ENCODE measurements around the gene TMEM243. TPM values are rescaled to one million over a fixed set of nuclear protein-coding genes. Genes with fewer than 3 reads are reported as not detected.

The TMEM243 gene
- total RNA-seq, 2 experiments from 2014 or later: 70.1 to 72.9 TPM

GRCh38 chr7:87178320-87178719 is 41.2 kb downstream of the TMEM243 start:
- CTCF ChIA-PET: no interaction called here

GRCh38 chr7:87173471-87173870 is 46.1 kb downstream of the TMEM243 start:
- ChIA-PET POLR2A (interaction anchor here (1.7 kb wide), 1 partner anchor 21 kb away, joined by 5 read pairs; the partner anchor contains the start of gene DMTF1), CTCF (no interaction called here)

More at GRCh38 chr7:87178320-87178719, 41.2 kb downstream of the TMEM243 start:
- POLR2A ChIA-PET: no interaction called here

DNA sequence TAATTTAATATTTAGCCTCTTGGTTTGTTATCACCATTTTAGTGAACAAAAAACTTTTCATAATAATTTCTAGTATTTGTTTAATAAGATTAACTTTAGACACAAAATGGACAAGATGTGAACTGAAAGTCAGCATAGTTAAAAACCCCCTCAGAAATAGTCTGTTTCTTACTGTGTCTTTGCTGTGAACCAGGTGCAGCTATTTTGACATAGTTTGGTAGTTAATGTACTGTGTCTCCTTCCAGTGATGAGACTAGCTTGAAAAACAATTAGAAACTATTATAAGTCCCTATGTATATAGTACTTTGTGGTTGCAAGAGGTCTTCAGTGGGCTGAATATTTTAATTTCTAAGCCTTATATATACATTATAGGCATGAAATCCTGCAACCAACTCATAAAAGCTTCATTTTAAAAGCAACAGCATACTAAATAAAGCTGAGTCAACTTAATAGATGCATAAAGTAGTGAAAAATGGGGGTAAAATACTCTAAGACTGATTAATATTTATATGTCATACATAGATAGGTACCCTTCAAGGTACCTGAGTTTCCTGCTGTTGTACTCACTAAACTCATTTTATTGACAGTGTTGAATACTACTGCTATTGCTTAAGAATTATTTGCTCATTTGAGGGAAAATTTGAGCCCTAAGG is 48.1 kb downstream of the TMEM243 start:
- POLR2A ChIA-PET: interaction anchor here (1.8 kb wide), 1 partner anchor 19 kb away, joined by 4 read pairs; the partner anchor contains the start of gene DMTF1

GRCh38 chr7:87170828-87171227 is 48.7 kb downstream of the TMEM243 start:
- POLR2A ChIA-PET: interaction anchor here (1.8 kb wide), 1 partner anchor 18 kb away, joined by 4 read pairs; the partner anchor contains the start of gene DMTF1
- CTCF ChIA-PET: interaction anchor here (1.1 kb wide), 1 partner anchor 50 kb away, joined by 3 read pairs; no protein-coding TSS in a partner anchor

More for the DNA sequence above, 48.1 kb downstream of the TMEM243 start:
- CTCF ChIA-PET: interaction anchor here (1.1 kb wide), 1 partner anchor 49 kb away, joined by 3 read pairs; no protein-coding TSS in a partner anchor

- ChIA-PET CTCF (interaction anchor here (1.1 kb wide), 1 partner anchor 12 kb away, joined by 8 read pairs; the partner anchor contains the start of gene DMTF1), POLR2A (no interaction called here)
Observed at GRCh38 chr7:87164433-87164832, 55.1 kb downstream of the TMEM243 start.

DNA sequence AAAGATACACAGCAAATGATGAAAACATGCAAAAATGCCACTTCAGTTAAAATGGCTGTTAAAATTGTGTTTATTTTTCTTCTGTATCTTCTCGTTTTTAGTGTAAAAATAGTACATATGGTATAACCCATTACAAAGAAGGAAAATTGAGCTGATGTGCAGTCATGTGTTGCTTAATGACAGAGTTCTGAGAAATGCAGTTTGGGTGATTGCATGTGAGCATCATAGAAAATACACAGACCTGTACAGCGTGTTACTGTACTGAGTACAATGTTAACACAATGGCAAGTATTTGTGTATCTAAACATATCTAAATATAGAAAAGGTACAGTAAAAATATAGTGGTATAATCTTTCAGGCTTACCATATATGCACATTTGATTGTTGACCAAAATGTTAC is 60.0 kb downstream of the TMEM243 start:
- CTCF ChIA-PET: no interaction called here
- POLR2A ChIA-PET: no interaction called here

DNA sequence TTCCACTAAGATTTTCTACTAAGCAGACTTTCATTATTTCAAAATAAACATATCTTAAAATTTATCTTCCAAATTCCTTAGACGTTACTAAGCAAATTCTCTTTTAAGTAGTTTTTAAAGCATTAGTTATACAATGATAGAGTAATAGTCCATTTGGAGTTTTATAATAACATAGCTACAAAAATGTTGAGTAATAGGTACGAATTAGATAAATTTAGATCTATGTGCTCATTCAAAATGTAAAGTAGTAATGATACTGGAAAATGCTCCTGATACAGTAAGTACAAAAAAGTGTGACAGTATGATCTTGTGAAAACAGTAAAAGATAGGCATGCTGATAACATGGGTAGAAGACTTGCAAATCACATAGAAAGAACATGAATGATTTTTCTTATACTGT is 62.8 kb downstream of the TMEM243 start:
- ChIA-PET POLR2A (no interaction called here), CTCF (no interaction called here)

DNA sequence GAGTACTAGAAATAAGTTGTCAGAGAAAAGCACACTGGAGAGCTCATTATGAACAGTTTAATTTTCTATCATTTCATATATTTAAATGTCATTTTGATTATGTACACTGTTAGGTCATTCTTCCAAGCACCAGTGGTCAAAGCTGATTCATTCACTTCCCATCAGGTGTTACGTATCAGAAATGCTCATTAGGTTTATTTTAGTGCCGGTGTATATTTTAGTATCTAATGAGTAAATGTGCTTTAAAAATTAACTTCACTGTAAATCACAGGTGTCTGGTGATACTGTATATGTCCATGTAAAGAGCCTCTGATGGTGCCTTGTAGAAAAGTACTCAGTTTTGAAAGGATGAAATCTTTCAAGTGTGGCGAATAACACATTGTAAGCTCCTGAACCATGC is 63.7 kb downstream of the TMEM243 start:
- ChIA-PET POLR2A (interaction anchor here (0.6 to 0.9 kb wide), 2 partner anchors 37 to 63 kb away, joined by 3 read pairs; no protein-coding TSS in a partner anchor), CTCF (no interaction called here)

DNA sequence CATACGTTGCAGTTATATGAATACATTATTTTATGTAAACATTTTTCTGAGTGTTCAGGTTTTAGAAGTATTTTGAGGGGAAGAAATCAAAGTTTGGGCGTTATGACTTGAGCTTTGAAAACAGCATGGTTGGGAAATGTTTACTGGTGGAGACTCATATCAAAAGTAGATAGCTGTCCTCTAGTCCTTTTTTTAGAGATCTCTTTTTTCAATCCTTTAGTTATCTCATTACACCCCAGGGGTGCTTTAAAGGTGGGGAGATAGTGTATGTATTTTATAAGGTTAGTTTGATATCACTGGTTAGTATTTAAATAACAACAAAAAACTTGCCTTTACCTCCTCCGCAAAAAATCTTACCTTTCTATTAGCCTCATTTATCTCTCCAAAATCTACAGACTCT is 65.0 kb downstream of the TMEM243 start:
- ChIA-PET POLR2A (interaction anchor here (4.6 kb wide), 1 partner anchor 65 kb away, joined by 67 read pairs; the partner anchor contains the start of gene TMEM243), CTCF (interaction anchor here (1.3 kb wide), 1 partner anchor 70 kb away, joined by 3 read pairs; no protein-coding TSS in a partner anchor)

DNA sequence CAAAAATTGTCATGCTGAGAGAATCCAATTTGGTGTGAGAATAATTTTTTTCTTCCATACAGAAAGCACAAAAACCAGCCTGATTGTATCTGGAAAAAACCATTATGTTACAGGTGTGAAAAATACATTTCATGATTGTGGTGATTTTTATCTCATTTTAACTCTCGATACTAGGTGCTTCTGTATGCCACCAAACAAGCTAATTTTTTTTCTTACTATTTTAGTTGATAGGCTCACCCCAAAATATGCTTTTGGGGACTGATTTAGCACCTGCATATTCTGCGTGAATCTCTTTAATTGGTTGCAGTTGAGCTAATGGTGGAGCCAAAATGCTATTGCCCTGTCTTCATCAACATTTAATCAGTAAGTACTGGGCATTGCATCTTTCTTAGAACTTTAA is 65.4 kb downstream of the TMEM243 start:
- POLR2A ChIA-PET: interaction anchor here (4.6 kb wide), 1 partner anchor 65 kb away, joined by 67 read pairs; the partner anchor contains the start of gene TMEM243
- CTCF ChIA-PET: interaction anchor here (0.7 to 1.3 kb wide), 2 partner anchors 28 to 70 kb away, joined by 3 read pairs; no protein-coding TSS in a partner anchor

- CTCF ChIA-PET: interaction anchor here (1.0 to 1.9 kb wide), 4 partner anchors 11 to 226 kb away, joined by 8 read pairs; partner anchors contain the start of gene TMEM243
- POLR2A ChIA-PET: interaction anchor here (0.6 to 4.6 kb wide), 12 partner anchors 16 to 448 kb away, joined by 3 to 67 read pairs (median 4); partner anchors contain the start of genes ABCB1, ELAPOR2 and TMEM243
Observed at GRCh38 chr7:87152897-87153641, 66.5 kb downstream of the TMEM243 start.

- POLR2A ChIA-PET: interaction anchor here (0.6 to 4.6 kb wide), 12 partner anchors 8 to 448 kb away, joined by 3 to 67 read pairs (median 4); partner anchors contain the start of genes ABCB1, ELAPOR2 and TMEM243
- CTCF ChIA-PET: interaction anchor here (1.0 to 1.9 kb wide), 4 partner anchors 12 to 225 kb away, joined by 8 read pairs; partner anchors contain the start of gene TMEM243
Observed at GRCh38 chr7:87152112-87152896, 67.2 kb downstream of the TMEM243 start, which contains the start of gene DMTF1. Gene DMTF1, plus strand, starts transcription at chr7:87152453. Its CDS starts 12,489 bp downstream, at chr7:87164942.

DNA sequence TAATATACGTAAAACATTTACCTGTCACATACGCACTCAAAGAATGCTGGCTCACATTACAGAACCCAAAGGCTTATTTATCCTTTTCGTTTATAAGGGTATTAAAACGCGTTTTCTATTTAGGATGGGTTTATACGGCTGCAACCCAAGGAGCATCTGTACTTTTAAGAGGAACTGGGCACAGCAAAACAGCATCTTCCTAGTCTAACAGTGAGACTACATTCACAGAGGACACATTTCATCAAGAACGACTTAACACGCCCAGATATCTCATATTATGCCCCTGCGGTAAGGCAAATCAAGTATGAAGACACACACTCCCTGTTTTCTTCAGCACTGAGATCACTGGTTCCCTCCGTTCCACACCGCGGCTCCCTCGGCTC is 67.8 kb downstream of the TMEM243 start:
- CTCF ChIA-PET: interaction anchor here (1.4 to 1.9 kb wide), 3 partner anchors 66 to 225 kb away, joined by 8 read pairs; partner anchors contain the start of gene TMEM243

DNA sequence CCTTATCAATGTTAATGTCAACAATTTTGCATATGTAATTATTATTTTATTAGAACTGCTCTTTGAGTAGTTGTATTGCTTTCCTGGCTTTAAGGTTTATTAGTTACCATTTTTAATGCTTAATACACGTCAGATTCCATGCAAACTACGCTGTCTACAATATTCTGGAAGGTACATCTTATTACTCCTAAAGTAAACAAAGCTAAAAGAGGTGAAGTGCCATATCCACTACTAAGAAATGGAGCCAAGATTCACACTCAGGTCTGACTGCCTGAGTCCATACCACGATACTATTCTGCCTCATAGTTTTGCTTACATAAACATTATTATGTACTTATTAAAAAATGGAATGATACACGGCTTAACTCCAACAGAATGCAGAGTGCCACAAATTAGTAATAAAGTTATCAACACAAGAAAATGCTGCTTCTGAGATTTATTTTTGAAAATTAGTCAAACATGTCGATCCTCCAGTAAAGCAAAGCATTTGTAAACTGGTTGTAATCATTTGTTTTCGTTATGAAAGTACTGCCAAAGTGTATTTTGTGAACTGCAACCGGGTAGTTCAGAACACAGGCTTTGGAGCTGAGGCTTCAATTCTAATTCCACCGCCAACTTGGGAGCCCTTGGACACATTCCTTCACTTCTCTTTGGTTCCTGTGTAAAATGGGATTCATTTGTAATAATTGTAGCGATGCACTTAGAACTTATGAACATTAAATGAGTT is 68.4 kb downstream of the TMEM243 start:
- POLR2A ChIA-PET: interaction anchor here (1.4 to 4.6 kb wide), 2 partner anchors 68 to 224 kb away, joined by 4 to 67 read pairs; partner anchors contain the start of gene TMEM243
- CTCF ChIA-PET: interaction anchor here (0.7 to 1.9 kb wide), 4 partner anchors 12 to 224 kb away, joined by 3 to 8 read pairs (median 6); partner anchors contain the start of gene TMEM243

More for the DNA sequence above, 67.8 kb downstream of the TMEM243 start:
- POLR2A ChIA-PET: interaction anchor here (0.6 to 4.6 kb wide), 8 partner anchors 7 to 449 kb away, joined by 3 to 67 read pairs (median 4); partner anchors contain the start of genes ABCB1, ELAPOR2 and TMEM243

DNA sequence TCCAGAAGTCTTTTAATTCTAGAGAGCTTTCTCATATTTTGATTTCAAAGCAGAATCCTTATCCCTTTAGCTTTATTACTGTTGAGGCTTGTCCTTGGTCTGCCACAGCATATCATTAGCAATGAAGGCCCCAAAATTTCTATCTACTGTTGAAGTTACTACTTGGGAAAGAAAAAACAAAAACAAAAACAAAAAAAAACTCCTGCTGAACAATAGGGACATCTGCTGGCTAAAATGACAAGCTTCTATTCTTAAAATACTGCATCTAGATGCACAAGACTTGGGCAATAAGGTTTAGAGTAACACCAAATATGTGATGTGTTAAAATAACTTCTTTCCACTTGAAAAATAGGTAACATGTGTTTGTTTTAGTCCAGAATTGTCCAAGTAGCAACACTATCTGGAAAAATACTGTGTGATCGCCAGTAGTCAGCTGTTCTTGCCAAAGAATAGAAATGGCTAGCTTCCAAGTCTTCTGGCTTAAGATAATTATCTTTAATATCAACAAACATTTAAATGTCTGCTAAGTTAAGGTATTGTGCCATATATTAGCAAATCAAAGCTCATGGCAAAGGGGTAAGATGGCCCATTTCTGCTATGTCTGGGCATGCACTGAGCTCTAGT is 71.1 kb downstream of the TMEM243 start:
- ChIA-PET CTCF (interaction anchor here (0.6 to 2.0 kb wide), 13 partner anchors 19 to 224 kb away, joined by 3 to 6 read pairs (median 3); partner anchors contain the start of gene ELAPOR2), POLR2A (no interaction called here)

- CTCF ChIA-PET: interaction anchor here (0.9 to 1.1 kb wide), 2 partner anchors 209 to 220 kb away, joined by 3 read pairs; no protein-coding TSS in a partner anchor
- POLR2A ChIA-PET: no interaction called here
Observed at GRCh38 chr7:87147500-87147899, 72.0 kb downstream of the TMEM243 start.

DNA sequence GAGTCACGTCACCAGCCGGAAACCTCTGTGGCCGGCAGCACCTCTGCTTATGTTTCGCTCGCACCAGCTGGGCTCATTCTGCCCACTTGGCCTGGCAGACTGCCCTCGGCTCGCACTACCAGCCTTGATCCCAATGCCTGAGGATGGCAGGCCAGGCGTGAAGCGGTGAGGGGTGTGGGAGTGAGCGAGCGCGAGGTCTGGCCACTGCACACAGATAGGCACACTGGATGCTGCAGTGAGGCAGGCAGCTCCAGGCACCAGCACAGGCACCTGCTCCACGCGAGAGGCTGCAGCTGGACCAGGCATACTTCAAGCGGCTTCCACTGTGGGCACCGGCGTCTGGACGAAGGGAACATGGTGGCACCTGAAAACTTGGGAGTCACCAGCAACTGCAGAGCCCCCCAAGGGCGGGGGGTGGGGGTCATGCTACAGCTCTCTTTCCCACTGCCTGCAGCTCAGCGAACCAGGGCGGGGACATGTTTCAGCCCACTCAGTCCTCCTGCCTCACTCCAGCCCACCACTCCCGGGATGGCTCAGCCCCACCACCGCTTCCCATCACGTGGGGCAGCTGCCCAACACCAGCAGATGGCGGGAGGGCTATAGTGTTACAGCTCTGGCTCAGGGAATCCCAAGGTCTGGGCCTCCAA is 72.7 kb downstream of the TMEM243 start:
- CTCF ChIA-PET: interaction anchor here (0.9 kb wide), 1 partner anchor 220 kb away, joined by 3 read pairs; no protein-coding TSS in a partner anchor
- POLR2A ChIA-PET: no interaction called here
